H1 (cell line): Measurements from ENCODE around the gene RBM26. TPM values are rescaled to one million over a fixed set of nuclear protein-coding genes. Genes with fewer than 3 reads are reported as not detected.

Source experiments
- CTCF ChIA-PET: fragments of 300-600 bp; sonication (Branson Sonifier 250); formaldehyde crosslinking; loops from one replicate; lab custom pipeline; 2021; ENCODE audit not compliant: partially characterized antibody; lab: Charles Lee
- POLR2A ChIA-PET: fragments of 300-600 bp; sonication (Branson Sonifier 250); formaldehyde crosslinking; loops from one replicate; lab custom pipeline; 2021; ENCODE audit warnings: inconsistent platforms; ENCODE audit not compliant: partially characterized antibody; lab: Charles Lee
- DNase-seq, 2 experiments: peaks; one replicate each; pipeline versions ENCODE4 v3.0.0 to v3.0.0-alpha.2; 2010 to 2022; ENCODE audit warnings: low spot score in 2 of 2, low read depth in 1 of 2, mixed read lengths in 1 of 2
- FAIRE-seq: peaks from 2 replicates; lab custom pipeline; 2011; peaks lifted over from hg19 to GRCh38; lab: Jason Lieb, UNC
- H2AFZ ChIP-seq: 2 replicates; pipeline ENCODE4 v1.8.1; 2012; ENCODE audit warnings: low read length, inconsistent platforms
- H2AK5ac ChIP-seq: 2 replicates; pipeline ENCODE4 v1.6.1; 2013; ENCODE audit warnings: low read depth, low read length
- H2BK120ac ChIP-seq: replicated peaks from 2 replicates; pipeline ENCODE3; 2013; ENCODE audit warnings: low read depth, low read length, inconsistent platforms
- H2BK12ac ChIP-seq: 2 replicates; pipeline ENCODE4 v1.6.1; 2013; ENCODE audit warnings: low read depth, low read length
- H2BK15ac ChIP-seq: 2 replicates; pipeline ENCODE4 v1.6.1; 2013; ENCODE audit warnings: low read length
- H2BK20ac ChIP-seq: 2 replicates; pipeline ENCODE4 v1.6.1; 2013; ENCODE audit warnings: low read length
- H2BK5ac ChIP-seq: 2 replicates; pipeline ENCODE4 v1.6.1; 2013; ENCODE audit warnings: low read depth, low read length
- H3K14ac ChIP-seq: 2 replicates; pipeline ENCODE4 v1.6.1; 2013; ENCODE audit warnings: inconsistent platforms; ENCODE audit not compliant: insufficient read length
- H3K18ac ChIP-seq: 2 replicates; pipeline ENCODE4 v1.6.1; 2013; ENCODE audit warnings: low read length; ENCODE audit errors: extremely low read depth
- H3K23ac ChIP-seq: 2 replicates; pipeline ENCODE4 v1.6.1; 2013; ENCODE audit warnings: inconsistent platforms; ENCODE audit not compliant: insufficient read length
- H3K23me2 ChIP-seq: 2 replicates; pipeline ENCODE4 v1.6.1; 2013; ENCODE audit warnings: low read depth, low read length
- H3K27ac ChIP-seq: 2 replicates; pipeline ENCODE4 v1.6.1; 2011; ENCODE audit warnings: low read depth, low read length, inconsistent platforms
- H3K27me3 ChIP-seq, 4 experiments: replicated peaks in 1 of 4; 1 replicate in 1 of 4; 2 replicates in 3 of 4; pipeline versions ENCODE4 v1.6.1 to v1.8.1; 2011 to 2013; ENCODE audit warnings: low read length in 3 of 4, mild to moderate bottlenecking in 3 of 4, inconsistent platforms in 2 of 4, mixed read lengths in 2 of 4, moderate library complexity in 1 of 4; ENCODE audit not compliant: control insufficient read depth in 3 of 4, insufficient read depth in 3 of 4; ENCODE audit errors: extremely low read depth in 1 of 4
- H3K36me3 ChIP-seq, 4 experiments: 2 replicates each; pipeline versions ENCODE4 v1.6.1 to v1.8.1; 2011 to 2013; ENCODE audit warnings: mild to moderate bottlenecking in 4 of 4, low read length in 3 of 4, moderate library complexity in 2 of 4, control low read depth in 1 of 4, inconsistent platforms in 1 of 4; ENCODE audit not compliant: insufficient read depth in 4 of 4, control insufficient read depth in 2 of 4
- H3K4ac ChIP-seq: replicated peaks from 2 replicates; pipeline ENCODE3; 2013; ENCODE audit warnings: low read length, low read depth, mixed read lengths, inconsistent platforms; ENCODE audit not compliant: insufficient read length
- H3K4me1 ChIP-seq, 4 experiments: replicated peaks in 1 of 4; 1 replicate in 1 of 4; 2 replicates in 3 of 4; pipeline versions ENCODE4 v1.6.1 to v1.8.1; 2011 to 2013; ENCODE audit warnings: low read length in 3 of 4, inconsistent platforms in 2 of 4, mixed read lengths in 1 of 4; ENCODE audit not compliant: insufficient read depth in 4 of 4, control insufficient read depth in 3 of 4
- H3K4me2 ChIP-seq, 2 experiments: 2 replicates each; pipeline versions ENCODE4 v1.6.1 to v1.8.1; 2011 to 2013; ENCODE audit warnings: low read depth in 2 of 2, low read length in 2 of 2, control low read depth in 1 of 2, inconsistent platforms in 1 of 2, mild to moderate bottlenecking in 1 of 2; ENCODE audit not compliant: insufficient read depth in 1 of 2
- H3K4me3 ChIP-seq, 4 experiments: fragments of 200-600, 300-600 bp in 1 of 4; sonication (generic), shearing (Covaris generic), sonication (Bioruptor Twin) in 1 of 4; 2 replicates each; pipeline versions ENCODE4 v1.5.1 to v1.8.1; 2011 to 2016; ENCODE audit warnings: low read length in 4 of 4, low read depth in 3 of 4, control low read depth in 2 of 4, inconsistent platforms in 2 of 4, mild to moderate bottlenecking in 2 of 4, mixed read lengths in 1 of 4, moderate library complexity in 1 of 4; ENCODE audit not compliant: insufficient read depth in 2 of 4; ENCODE audit errors: extremely low read depth in 1 of 4
- H3K56ac ChIP-seq: replicated peaks from 2 replicates; pipeline ENCODE3; 2013; ENCODE audit warnings: low read depth, mild to moderate bottlenecking, mixed read lengths, low read length, inconsistent platforms; ENCODE audit not compliant: insufficient read length
- H3K79me1 ChIP-seq: 2 replicates; pipeline ENCODE4 v1.6.1; 2013; ENCODE audit warnings: low read depth, low read length, control low read depth
- H3K79me2 ChIP-seq, 2 experiments: 2 replicates each; pipeline versions ENCODE4 v1.6.1 to v1.8.1; 2012 to 2013; ENCODE audit warnings: low read length in 2 of 2, mild to moderate bottlenecking in 2 of 2, inconsistent platforms in 1 of 2; ENCODE audit not compliant: insufficient read depth in 2 of 2, control insufficient read depth in 1 of 2
- H3K9ac ChIP-seq, 4 experiments: replicated peaks in 1 of 4; 1 replicate in 1 of 4; 2 replicates in 3 of 4; pipeline versions ENCODE4 v1.6.1 to v1.8.1; 2011 to 2013; ENCODE audit warnings: low read depth in 3 of 4, low read length in 3 of 4, control low read depth in 2 of 4, mild to moderate bottlenecking in 2 of 4, moderate library complexity in 2 of 4, inconsistent platforms in 1 of 4; ENCODE audit errors: extremely low read depth in 1 of 4
- H3K9me3 ChIP-seq, 2 experiments: 2 replicates each; pipeline versions ENCODE4 v1.6.1 to v1.8.1; 2012 to 2013; ENCODE audit warnings: mild to moderate bottlenecking in 2 of 2, moderate library complexity in 2 of 2, control low read depth in 1 of 2, inconsistent platforms in 1 of 2, low read depth in 1 of 2, low read length in 1 of 2, mixed read lengths in 1 of 2; ENCODE audit not compliant: insufficient read depth in 2 of 2
- H4K20me1 ChIP-seq, 2 experiments: replicated peaks in 1 of 2; 2 replicates each; pipeline versions ENCODE3 to v1.8.1; 2011 to 2013; ENCODE audit warnings: inconsistent platforms in 2 of 2, low read length in 2 of 2, mild to moderate bottlenecking in 1 of 2; ENCODE audit not compliant: insufficient read depth in 2 of 2, control insufficient read depth in 1 of 2
- H4K5ac ChIP-seq: 2 replicates; pipeline ENCODE4 v1.6.1; 2013; ENCODE audit warnings: low read length, low read depth, mixed read lengths, inconsistent platforms; ENCODE audit not compliant: insufficient read length
- H4K8ac ChIP-seq: 2 replicates; pipeline ENCODE4 v1.8.0; 2013; ENCODE audit warnings: mild to moderate bottlenecking, moderate library complexity, low read length, inconsistent platforms; ENCODE audit not compliant: insufficient read depth; ENCODE audit errors: extremely low read depth
- H4K91ac ChIP-seq: replicated peaks from 2 replicates; pipeline ENCODE3; 2013; ENCODE audit warnings: low read length, mixed read lengths, inconsistent platforms; ENCODE audit not compliant: insufficient read length
- BRCA1 ChIP-seq: IDR thresholded peaks from 2 replicates; pipeline ENCODE4 v1.6.1; 2012; ENCODE audit warnings: low read depth, low read length, improper control_type of control experiment
- SP2 ChIP-seq: IDR thresholded peaks from 2 replicates; pipeline ENCODE4 v1.6.1; 2012; ENCODE audit warnings: mild to moderate bottlenecking, low read length, inconsistent platforms
- WGBS, 2 experiments: shearing (Covaris generic) in 1 of 2; methylation state at CpG; one replicate each; pipeline versions ENCODE4 v1.1.6 to v1.1.7; 2013 to 2015; ENCODE audit warnings: low lambda C conversion rate in 2 of 2, mixed read lengths in 2 of 2, inconsistent platforms in 1 of 2, low coverage in 1 of 2, missing lambda C conversion rate in 1 of 2; ENCODE audit not compliant: insufficient replicate concordance in 2 of 2, insufficient coverage in 1 of 2, insufficient read length in 1 of 2; ENCODE audit errors: extremely low coverage in 1 of 2, missing lambda C conversion rate in 1 of 2; 5-methylcytosine and 5-hydroxymethylcytosine counted together
- polyA plus RNA-seq, 7 experiments: library from polyadenylated mRNA; depleted of rRNA in 3 of 7; stranded (reverse) in 5 of 7; unstranded in 2 of 7; fragments of >200 nt in 5 of 7; fragments of 200-250 nt in 2 of 7; gene quantifications; 1 replicate in 5 of 7; 2 replicates in 1 of 7; 4 replicates in 1 of 7; pipeline versions ENCODE4 v1.2.1 to v1.2.3, GENCODE V29; 2011 to 2013; ENCODE audit warnings: missing spikeins in 2 of 7, mixed read lengths in 2 of 7
- total RNA-seq: library from RNA; stranded (reverse); fragmentation: NEBNext Ultra II Directional; extraction: Animal tissue kit (Norgen Biotek cat#: 25700); gene quantifications from 2 replicates; pipeline ENCODE4 v1.2.1, GENCODE V29; 2021

RBM26 gene
- total and polyA plus RNA-seq, 2 of the 8 experiments (the other 6 are each of a cell fraction or from before 2014, with no cell fraction given), result 20.3 to 65.5 TPM

DNA sequence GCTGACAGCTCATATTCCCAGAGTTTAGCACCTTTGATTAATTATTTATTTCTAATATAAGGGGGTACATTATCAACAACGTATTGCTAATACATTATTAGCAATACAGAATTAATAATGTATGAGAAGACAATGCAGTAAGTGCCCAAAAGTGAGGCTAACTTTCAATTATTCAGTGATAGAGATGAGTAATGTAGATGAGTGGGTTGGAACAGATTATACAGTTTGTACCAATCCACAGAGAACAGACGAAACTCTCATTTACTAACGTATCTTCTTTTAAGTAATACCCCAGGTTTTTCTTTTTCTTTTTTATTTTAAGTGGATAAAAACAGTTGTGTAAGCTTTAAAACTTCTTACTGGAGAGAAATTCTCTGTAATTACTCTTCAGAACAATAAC, 36.7 kb upstream of the RBM26 start:
- no peaks in the 10 kb centered on the region for H3K79me1 ChIP-seq
- H3K23me2 ChIP-seq, result no peaks in the 10 kb centered on the region
- H4K8ac ChIP-seq, result no peak overlapping the region
- no peak overlapping the region for H3K27ac ChIP-seq
- no peak overlapping the region for H3K23ac ChIP-seq
- no peak overlapping the region for H3K4ac ChIP-seq
- FAIRE-seq (no peak), DNase-seq (no peak)
- no peaks in the 10 kb centered on the region; a peak in 1 of 7 replicates for H3K4me1 ChIP-seq
- no peak overlapping the region for H2AK5ac ChIP-seq
- no peak overlapping the region for H2BK5ac ChIP-seq
- no peaks in the 10 kb centered on the region for H4K20me1 ChIP-seq
- ChIA-PET POLR2A (interaction anchor here (1.3 kb wide), 1 partner anchor 12 kb away, joined by 3 read pairs; no protein-coding TSS in a partner anchor), CTCF (interaction anchor here (1.2 to 2.4 kb wide), 2 partner anchors 12 to 19 kb away, joined by 3 to 12 read pairs; no protein-coding TSS in a partner anchor)
- H2BK120ac ChIP-seq, result no peak overlapping the region
- 90% methylated on average over 3 of the region's 3 CpGs; no CpG with 5 or more reads in 1 of the 2 experiments for WGBS, 2 experiments
- no peak overlapping the region for H2BK20ac ChIP-seq
- no peak overlapping the region for H4K91ac ChIP-seq
- no peak overlapping the region for H3K14ac ChIP-seq
- no peak overlapping the region for H2BK15ac ChIP-seq
- no peak overlapping the region for H2AFZ ChIP-seq
- H3K56ac ChIP-seq, result no peak overlapping the region
- no peaks in the 10 kb centered on the region for H3K27me3 ChIP-seq
- no peak overlapping the region for H3K9ac ChIP-seq
- no peak overlapping the region for H2BK12ac ChIP-seq
- H3K18ac ChIP-seq, result no peak overlapping the region
- H3K9me3 ChIP-seq, result no peaks in the 10 kb centered on the region
- no peak overlapping the region for H4K5ac ChIP-seq
- H3K36me3 ChIP-seq, result no peaks in the 10 kb centered on the region
- H3K79me2 ChIP-seq, result no peaks in the 10 kb centered on the region
- TF ChIP-seq BRCA1 (no peak), SP2 (no peak)
- no peak overlapping the region for H3K4me3 ChIP-seq
- no peak overlapping the region for H3K4me2 ChIP-seq
